ENCODE measurements around the gene RAVER2.
"Not testable (repeated sequence)": the region's sequence is repeated elsewhere in the genome, so short reads cannot be mapped to it uniquely, and the experiment has no call there.

Gene RAVER2

DNA sequence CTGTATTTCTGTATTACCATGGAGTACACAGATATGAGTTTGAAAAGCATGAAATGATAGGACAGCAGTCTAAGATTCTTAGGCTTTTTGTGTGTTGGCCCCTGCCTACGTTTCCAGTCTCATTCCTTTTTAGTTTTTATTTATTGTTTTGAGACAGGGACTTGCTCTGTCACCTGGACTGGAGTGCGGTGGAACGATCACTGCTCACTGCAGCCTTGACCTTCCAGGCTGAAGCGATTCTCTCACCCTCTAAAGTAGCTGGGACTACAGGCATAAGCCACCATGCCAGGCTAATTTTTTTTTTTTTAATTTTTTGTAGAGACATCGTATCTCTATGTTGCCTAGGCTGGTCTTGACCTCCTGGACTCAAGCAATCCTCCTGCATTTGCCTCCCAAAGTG lies 3.8 kb downstream of the RAVER2 start:
- DNase-seq (ENCODE audit: low read depth in 3 of 3), result no peak

DNA sequence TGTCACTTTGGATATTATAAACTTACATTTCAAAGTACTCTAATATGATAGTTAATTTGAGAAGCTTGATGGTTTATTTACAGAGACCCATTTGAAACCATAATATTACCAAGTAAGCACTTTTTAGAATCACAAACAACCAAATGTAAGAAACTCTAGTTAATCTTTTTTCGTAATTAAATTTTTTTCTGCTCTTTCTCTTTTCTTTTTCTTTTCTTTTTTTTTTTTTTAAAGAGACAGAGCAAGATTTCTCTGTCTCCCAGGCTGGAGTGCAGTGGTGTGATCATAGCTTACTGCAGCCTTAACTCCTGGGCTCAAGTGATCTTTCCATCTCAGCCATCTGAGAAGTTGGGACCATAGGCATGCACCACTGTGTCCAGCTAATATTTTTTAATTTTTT lies 5.2 kb downstream of the RAVER2 start:
- no peak for DNase-seq (ENCODE audit: low read depth in 3 of 3)

DNA sequence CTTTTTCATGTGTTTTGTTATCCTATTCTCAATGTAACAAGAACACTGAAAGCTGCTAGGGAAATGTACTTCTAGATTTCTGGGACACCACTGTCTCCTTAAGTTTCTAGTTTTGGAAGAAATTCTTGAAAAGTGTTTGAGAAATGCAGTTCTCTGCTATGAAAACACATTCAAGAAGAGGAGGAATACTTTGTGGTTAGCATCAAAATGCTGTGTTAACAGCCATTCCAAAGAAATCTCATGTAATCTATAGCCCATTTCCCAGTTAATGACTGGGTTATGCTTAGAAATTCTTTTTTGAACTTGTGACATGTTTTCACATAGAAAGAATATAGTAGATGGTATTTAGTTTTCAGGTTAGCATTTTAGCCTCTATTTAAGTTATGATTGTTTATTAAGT lies 6.0 kb downstream of the RAVER2 start:
- DNase-seq (ENCODE audit: low read depth in 3 of 3), result no peak

DNA sequence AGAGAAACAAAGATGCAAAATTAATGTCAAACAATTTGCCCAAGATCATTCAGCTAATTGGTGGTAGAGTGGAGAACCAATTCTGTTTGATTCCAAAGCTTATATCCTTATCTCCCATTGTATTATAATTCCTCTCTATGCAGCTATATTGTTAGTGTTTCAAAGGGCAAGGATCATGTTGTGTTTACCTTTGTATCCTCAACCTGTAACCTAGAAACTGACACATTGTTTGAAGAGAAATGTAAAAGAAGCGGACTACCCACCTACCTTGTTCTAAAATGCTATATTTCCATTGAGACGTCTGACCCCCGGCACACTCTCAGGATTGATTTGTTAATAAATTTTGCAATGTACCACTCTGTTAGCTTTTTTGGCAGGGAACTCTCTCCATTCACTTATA lies 9.3 kb downstream of the RAVER2 start:
- DNase-seq (ENCODE audit: low read depth in 3 of 3), result no peak

DNA sequence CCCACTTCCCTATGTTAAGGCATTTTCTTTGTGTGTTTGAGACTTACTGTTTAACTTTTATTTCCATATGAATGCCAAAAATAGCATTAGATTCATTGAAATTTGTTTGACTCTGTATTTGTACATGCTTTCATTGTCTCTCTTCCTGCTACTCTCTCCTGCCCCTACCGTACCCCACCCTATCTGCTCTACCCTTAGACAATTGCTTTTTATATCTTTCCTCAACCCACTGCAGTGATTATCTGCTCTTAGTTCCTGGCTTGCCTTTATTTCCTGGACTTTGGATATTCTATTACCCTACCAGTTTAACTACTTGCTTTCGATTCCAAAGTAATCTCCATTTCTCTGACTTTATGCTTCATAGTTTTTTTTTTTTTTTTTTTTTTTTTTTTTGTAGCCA lies 10.5 kb downstream of the RAVER2 start:
- no peak for DNase-seq (ENCODE audit: low read depth in 3 of 3)

DNA sequence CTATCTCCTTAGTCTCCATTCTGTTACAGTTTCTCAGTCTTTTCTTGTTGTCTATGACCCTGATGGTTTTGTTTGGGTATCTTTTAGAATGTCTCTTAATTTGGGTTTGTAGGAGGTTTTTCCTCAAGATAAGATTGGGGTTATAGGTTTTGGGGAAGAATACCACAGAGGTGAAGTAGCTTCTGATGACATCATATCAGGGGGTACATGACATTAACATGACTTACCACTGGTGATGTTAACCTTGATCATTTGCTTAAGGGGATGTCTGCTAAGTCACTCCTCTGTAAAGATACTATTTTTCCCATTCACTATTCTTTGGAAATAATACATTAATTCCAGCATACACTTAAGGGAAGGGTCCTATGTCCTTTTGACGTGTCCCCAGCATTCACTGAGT lies 11.9 kb downstream of the RAVER2 start:
- DNase-seq (ENCODE audit: low read depth in 3 of 3), result no peak

DNA sequence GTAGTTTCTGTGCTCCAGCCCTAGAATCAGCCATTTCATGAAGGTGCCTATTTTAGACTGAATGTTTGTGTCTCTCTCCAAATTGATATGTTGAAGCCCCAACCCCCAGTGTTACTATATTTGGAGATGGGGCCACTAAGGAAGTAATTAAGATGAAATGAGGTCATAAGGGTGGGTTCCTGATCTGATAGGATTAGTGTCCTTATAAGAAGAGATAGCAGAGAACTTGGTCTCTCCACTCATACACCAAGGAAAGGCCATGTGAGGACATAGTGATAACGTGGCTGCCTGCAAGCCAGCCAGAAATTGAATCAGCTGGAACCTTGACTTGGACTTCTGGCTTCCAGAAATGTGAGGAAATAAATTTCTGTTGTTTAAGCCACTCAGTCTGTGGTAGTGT lies 12.3 kb downstream of the RAVER2 start:
- no peak for DNase-seq (ENCODE audit: low read depth in 3 of 3)

DNA sequence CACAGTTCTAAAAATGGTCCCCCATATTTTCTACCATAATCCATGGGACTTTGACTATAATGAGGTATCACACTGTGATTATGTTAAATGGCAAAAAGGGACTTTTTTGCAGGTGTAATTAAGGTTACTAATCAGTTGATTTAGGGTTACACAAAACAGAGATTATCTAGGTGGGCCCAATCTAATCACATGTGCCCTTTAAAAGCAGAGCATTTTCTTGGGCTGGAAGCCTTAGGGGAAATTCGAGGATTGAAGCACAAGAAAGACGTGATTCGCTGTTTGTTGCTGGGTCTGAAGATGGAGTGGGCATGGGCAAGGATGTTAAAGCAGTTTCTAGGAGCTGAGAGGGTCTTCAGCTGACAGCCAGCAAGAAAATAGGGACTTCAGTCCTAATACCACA lies 13.4 kb downstream of the RAVER2 start:
- no peak for DNase-seq (ENCODE audit: low read depth in 3 of 3)

DNA sequence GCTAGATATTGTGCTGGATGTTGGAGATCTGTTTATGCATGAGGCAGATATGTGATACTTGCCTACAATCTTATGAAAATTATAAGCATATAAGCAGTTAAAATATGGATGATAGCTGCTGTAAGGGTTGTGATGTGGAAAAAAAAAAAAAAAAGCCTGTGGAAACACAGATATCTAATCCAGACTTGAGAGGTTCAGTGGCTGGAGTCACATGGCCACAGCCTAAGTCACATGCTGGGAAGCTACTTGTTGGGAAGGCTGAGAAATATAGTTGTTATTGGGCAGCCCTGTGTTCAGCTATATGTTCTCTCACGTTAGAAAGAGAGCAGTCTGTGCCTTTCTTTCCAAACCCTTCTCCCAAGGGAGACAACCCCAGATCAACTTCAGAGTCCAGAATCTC lies 15.1 kb downstream of the RAVER2 start:
- no peak for DNase-seq (ENCODE audit: low read depth in 3 of 3)

DNA sequence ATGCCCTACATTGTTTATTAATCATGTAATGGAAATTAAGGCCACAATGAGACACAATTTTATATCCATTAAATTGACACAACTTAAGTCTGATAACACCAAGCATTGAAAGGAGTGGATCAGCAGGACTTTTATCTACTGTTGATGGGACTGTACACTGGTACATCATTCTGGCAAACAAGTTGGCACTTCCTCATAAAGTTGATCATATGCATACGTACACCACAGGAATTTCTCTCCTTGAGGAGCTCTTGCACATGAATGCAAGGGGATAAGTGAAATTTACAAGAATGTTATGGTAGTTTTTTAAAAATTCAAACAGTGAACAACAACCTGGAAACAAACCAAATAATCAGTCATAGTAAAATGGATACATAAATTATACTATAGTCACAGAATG lies 20.1 kb downstream of the RAVER2 start:
- DNase-seq (ENCODE audit: low read depth in 3 of 3), result no peak

DNA sequence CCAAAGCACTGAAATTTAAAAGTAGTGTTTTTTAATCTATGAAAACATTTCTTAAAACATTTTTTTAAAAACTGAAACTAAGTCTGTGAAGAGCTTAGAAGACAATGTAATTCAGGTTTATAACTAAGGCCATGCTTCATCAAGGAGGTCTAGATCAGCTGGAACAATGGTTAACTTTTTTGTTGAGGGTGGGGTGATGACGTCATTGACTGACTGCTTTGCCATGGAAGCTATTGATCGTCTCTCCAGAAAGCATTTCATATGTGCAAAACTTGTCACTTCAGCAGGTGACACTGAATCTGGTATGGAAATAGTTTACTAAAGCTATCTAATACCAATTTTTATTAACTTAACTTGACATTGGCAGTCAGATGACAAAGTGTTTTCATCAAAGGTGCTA lies 21.0 kb downstream of the RAVER2 start:
- no peak for DNase-seq (ENCODE audit: low read depth in 3 of 3)

DNA sequence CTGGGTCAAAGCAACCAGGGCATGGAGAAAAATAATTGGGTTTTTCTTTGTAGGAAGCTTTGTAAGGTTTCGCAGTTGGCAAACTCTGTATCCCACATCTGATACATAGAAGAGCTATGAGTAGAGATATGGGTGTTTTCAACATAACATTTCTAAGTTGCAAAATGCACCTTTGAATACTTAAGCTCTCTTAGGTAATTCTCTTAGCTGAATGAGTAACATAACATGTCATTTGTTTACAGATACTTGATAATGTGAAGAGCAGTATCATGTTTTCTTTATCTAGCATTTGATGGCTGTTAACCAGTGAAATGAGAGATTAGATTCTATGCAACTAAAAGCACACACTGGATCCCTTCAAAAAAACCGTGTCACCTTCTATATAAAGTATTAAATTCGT lies 21.6 kb downstream of the RAVER2 start:
- no peak for DNase-seq (ENCODE audit: low read depth in 3 of 3)

DNA sequence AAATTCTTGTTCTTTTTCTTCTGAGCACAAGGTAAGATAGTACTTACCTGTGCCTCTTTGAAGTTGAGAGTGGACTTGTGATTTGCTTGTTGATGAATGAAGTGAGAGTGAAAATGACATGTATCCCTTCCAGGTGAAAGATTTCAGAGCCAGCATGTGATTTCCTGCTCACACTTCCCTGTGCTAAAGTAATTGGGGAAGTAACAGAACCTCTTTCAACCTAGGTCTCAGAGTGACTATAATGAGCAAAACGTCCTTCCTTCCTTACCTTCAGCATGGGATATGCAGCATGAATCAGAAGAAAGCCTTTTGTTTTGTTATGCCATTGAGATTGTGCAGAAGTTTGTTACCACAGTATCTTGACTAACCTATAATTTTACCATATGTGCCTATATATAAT lies 24.6 kb downstream of the RAVER2 start:
- DNase-seq (ENCODE audit: low read depth in 3 of 3), result no peak

DNA sequence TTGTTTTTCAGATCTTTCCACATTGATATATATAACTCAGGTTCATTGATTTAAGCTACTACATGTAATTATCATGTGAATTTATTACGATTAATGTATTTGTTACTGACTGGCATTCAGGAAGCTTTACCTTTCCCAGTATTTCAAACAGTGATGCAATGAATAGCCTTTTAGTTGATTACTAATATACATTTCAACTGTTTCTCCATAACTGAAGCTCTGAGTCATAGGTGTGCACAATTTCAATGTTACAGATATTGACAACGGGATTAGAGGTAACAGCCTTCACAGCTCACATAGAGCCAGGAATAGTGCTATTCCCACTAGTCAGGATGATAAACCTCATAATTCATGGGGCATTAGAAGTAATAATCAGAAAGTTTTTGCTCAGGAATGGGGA lies 25.1 kb downstream of the RAVER2 start:
- no peak for DNase-seq (ENCODE audit: low read depth in 3 of 3)

DNA sequence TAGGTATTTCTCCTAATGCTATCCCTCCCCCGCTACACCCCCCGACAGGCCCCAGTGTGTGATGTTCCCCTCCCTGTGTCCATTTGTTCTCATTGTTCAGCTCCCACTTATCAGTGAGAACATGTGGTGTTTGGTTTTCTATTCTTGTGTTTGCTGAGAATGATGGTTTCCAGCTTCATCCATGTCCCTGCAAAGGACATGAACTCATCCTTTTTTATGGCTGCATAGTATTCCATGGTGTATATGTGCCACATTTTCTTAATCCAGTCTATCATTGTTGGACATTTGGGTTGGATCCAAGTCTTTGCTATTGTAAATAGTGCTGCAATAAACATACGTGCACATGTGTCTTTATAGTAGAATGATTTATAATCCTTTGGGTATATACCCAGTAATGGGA lies 28.4 kb downstream of the RAVER2 start:
- not testable (repeated sequence) for DNase-seq (ENCODE audit: low read depth in 3 of 3)

DNA sequence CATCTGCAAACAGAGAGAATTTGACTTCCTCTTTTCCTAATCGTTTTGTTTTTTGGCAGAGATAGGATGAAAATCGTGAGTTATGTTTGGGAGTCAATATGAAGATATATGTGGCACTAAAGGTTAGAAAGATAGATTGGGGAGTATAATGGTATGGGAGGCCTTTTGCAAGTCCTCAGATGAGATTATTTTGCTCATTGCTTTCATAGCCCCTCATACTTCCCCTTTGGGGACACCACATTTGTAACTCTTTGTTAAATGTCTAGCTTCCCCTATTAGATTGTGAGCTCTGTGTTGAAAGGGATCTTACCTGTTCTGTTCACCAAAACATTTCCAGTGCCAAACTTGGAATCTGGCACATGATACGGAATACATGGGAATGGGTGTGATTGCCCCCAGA lies 30.2 kb downstream of the RAVER2 start:
- no peak for DNase-seq (ENCODE audit: low read depth in 3 of 3)

DNA sequence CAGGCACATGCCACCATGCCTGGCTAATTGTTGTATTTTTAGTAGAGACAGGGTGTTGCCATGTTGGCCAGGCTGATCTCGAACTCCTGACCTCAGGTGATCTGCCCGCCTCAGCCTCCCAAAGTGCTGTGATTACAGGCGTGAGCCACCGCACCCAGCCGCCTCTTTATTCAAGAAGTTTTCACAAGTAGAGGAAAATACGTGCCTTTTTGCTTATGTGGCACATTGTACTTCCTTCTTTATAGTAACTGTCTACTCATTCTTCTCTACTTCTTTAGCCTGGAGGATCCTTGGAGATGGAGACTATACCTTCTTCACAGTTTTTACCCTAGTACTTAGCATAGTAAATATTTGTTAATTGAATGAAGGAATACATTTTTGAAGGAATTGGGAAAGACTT lies 37.2 kb downstream of the RAVER2 start:
- DNase-seq (ENCODE audit: low read depth in 3 of 3), result not testable (repeated sequence)

DNA sequence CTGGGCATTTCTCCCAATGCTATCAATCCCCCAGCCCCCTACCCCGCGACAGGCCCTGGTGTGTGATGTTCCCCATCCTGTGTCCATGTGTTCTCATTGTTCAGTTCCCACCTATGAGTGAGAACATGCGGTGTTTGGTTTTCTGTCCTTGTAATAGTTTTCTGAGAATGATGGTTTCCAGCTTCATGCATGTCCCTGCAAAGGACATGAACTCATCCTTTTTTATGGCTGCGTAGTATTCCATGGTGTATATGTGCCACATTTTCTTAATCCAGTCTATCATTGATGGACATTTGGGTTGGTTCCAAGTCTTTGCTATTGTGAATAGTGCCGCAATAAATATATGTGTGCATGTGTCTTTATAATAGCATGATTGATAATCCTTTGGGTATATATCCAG lies 38.0 kb downstream of the RAVER2 start:
- not testable (repeated sequence) for DNase-seq (ENCODE audit: low read depth in 3 of 3)

DNA sequence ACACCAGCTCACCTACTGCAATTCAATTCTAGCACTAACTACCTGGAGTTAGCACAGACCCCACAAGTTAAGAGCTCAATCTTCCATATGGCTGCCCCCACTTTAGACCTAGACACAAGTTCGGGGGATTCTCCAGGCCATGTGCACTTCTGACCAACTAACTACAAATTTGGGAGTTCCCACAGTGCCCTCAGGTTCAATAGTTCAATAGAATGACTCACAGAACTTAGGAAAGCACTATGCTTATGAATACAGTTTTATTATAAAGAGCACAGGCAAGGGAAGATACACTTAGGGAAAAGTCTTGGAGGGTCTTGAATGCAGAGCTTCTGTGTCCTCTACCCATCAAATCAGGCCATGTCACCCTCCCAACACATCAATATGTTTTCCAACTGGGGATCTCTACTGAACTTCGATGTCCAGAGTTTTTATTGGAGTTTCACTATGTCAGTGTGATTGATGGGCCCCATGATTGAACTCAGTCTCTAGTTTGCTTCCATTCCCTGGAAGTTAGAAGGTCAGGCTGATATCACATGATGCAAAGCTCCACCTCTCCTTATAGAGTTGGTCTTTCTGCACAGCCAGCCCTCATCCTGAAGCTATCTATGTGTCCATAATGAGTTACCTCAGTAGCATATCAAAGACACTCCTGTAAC lies 46.1 kb downstream of the RAVER2 start:
- DNase-seq (ENCODE audit: low read depth in 3 of 3), result no peak

DNA sequence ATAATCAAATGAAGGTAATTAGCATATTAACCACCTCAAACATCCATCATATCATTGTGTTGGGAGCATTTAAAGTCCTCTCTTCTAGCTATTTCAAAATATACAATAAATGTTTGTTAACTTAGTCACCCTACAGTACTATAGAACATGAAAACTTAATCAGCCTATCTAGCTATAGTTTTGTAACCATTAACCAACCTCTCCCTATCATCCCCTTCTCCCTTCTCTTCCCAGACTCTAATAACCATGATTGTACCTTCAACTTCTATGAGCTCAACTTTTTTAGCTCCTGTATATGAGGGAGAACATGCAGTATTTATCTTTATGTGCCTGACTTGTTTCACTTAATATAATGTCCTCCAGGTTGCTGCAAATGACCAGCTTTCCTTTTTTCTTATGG lies 54.0 kb downstream of the RAVER2 start:
- DNase-seq (ENCODE audit: low read depth in 3 of 3), result no peak

DNA sequence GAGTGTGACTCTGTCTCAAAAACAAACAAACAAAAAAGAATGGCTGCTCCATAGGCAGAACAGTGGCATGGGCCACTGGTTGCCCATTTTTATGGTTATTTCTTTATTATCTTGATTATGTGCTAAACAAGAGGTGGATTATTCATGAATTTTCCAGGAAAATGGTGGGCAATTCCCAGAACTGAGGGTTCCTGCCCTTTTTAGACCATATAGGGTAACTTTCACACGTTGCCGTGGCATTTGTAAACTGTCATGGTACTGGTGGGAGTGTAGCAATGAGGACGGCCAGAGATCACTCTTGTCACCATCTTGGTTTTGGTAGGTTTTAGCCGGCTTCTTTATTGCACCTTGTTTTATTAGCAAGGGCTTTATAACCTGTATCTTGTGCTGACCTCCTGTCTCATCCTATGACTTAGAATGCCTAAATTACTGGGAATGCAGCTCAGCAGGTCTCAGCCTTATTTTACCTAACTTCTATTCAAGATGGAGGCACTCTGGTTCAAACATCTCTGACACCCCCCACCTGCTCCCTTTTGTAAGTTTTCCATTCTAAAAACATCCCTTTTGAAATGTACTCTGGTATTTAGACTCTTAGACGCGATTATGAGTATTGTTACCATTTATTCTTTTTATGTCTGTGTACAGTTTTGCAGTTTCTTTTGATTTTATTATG lies 57.1 kb downstream of the RAVER2 start:
- DNase-seq (ENCODE audit: low read depth in 3 of 3), result no peak

DNA sequence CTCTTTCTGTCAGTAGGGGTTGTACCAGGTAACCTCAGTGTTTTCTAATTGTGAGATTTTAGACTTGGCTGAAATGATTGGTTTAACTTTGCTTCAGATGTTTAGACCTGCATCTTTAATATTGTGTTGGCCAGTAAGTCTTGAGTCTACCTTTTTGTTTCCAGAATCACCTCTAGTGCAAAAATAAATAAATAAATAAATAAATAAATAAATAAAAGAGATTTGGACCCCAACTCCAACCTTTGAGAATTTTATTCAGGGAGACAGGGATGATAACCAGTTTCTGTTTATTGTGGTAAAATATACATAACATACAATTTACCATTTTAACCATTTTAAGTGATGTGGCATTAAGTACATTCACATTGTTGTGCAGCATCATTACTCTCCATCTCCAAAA lies 64.4 kb downstream of the RAVER2 start:
- DNase-seq (ENCODE audit: low read depth in 3 of 3), result no peak

DNA sequence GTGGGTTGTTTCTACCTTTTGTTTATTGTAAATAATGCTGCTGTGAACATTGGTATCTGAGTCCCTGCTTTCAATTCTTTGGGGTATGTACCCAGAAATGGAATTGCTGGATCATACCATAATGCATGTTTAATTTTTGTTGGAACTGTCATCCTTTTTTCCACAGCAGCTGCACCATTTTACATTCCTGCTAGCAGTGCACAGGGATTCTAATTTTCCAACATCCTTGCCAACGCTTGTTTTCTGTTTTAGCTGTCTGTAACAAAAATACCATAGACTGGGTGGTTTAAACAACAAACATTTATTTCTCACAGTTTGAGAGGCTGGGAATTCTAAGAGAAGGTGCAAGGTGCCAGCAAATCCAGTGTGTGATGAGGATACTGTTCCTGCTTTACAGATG lies 65.1 kb downstream of the RAVER2 start:
- no peak for DNase-seq (ENCODE audit: low read depth in 3 of 3)

DNA sequence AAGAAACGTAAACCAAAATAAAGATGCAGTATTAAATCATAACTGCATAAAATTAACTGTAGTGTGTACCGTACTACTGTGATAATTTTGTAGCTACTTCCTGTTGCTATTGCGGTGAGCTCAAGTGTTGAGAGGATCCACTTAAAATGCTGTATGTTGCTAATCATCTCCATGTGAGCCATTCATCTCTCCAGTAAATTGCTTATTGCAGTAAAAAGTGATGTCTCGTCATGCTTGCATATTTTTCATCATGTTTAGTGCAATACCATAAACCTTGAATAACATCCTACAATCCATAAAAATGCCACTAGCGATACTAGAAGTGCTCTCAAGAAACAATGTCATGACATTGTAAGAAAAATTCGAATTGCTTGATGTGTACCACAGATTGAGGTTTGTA lies 66.3 kb downstream of the RAVER2 start:
- no peak for DNase-seq (ENCODE audit: low read depth in 3 of 3)
